ENCODE data around the gene USP2. TPM values are rescaled to one million over a fixed set of nuclear protein-coding genes. Genes with fewer than 3 reads are reported as not detected.

Gene USP2
- 0.26 and 0.40 TPM in 2 replicates for total RNA-seq

GRCh38 chr11:119381181-119381988 lies at the start of gene USP2:
Gene USP2, minus strand, starts transcription at chr11:119381690. Its CDS starts 8,210 bp downstream, at chr11:119373480.

GRCh38 chr11:119422809-119423508 lies 41.5 kb upstream of the USP2 start, which contains the start of gene THY1:
Gene THY1, minus strand, starts transcription at chr11:119423172. Its CDS starts 2,267 bp downstream, at chr11:119420905.

GRCh38 chr11:119346605-119347004 lies 34.9 kb downstream of the USP2 start, which contains the start of gene MFRP:
Gene MFRP, minus strand, starts transcription at chr11:119346705. Its CDS starts 192 bp downstream, at chr11:119346513.

GRCh38 chr11:119340335-119341221 lies 40.9 kb downstream of the USP2 start, which contains the start of gene C1QTNF5:
Gene C1QTNF5, minus strand, starts transcription at chr11:119340883. Its CDS starts 486 bp downstream, at chr11:119340397.

GRCh38 chr11:119334174-119334930 lies 47.1 kb downstream of the USP2 start, which contains the start of gene RNF26:
Gene RNF26, plus strand, starts transcription at chr11:119334527. Its CDS starts 596 bp downstream, at chr11:119335123.

GRCh38 chr11:119316729-119317591 lies 64.5 kb downstream of the USP2 start, which contains the start of gene MCAM:
Gene MCAM, minus strand, starts transcription at chr11:119317130. Its CDS starts 29 bp downstream, at chr11:119317101.

Other genes starting within 250 kb of the USP2 start
- gene ABCG4, start 232.6 kb downstream of the USP2 start, total RNA-seq, result 0.26 and 0.72 TPM in 2 replicates
- gene NLRX1, start 213.0 kb downstream of the USP2 start, total RNA-seq, result 8.5 and 8.9 TPM in 2 replicates
- gene NHERF4, start 196.2 kb downstream of the USP2 start, total RNA-seq, result not detected in 2 replicates
- 15.8 and 16.5 TPM in 2 replicates for gene CBL, start 175.4 kb downstream of the USP2 start, total RNA-seq
- 216 and 225 TPM in 2 replicates for gene MCAM, start 64.6 kb downstream of the USP2 start, total RNA-seq
- 21.7 and 24.7 TPM in 2 replicates for gene RNF26, start 47.2 kb downstream of the USP2 start, total RNA-seq
- gene C1QTNF5, start 40.8 kb downstream of the USP2 start, total RNA-seq, result 11.9 and 37.4 TPM in 2 replicates
- 0.08 TPM in 1 of 2 replicates, not detected in the other for gene MFRP, start 35.0 kb downstream of the USP2 start, total RNA-seq
- 57.8 and 249 TPM in 2 replicates for gene THY1, start 41.5 kb upstream of the USP2 start, total RNA-seq